ENCODE results near the gene ATOX1.

Gene ATOX1

GRCh38 chr5:151779531-151780125 is 21.2 kb upstream of the ATOX1 start:
- no peak overlapping the region for H3K4me3 ChIP-seq (ENCODE audit: low read depth, low read length)
- no peak for DNase-seq (ENCODE audit: low read depth)
- TF ChIP-seq, protein P1, sequence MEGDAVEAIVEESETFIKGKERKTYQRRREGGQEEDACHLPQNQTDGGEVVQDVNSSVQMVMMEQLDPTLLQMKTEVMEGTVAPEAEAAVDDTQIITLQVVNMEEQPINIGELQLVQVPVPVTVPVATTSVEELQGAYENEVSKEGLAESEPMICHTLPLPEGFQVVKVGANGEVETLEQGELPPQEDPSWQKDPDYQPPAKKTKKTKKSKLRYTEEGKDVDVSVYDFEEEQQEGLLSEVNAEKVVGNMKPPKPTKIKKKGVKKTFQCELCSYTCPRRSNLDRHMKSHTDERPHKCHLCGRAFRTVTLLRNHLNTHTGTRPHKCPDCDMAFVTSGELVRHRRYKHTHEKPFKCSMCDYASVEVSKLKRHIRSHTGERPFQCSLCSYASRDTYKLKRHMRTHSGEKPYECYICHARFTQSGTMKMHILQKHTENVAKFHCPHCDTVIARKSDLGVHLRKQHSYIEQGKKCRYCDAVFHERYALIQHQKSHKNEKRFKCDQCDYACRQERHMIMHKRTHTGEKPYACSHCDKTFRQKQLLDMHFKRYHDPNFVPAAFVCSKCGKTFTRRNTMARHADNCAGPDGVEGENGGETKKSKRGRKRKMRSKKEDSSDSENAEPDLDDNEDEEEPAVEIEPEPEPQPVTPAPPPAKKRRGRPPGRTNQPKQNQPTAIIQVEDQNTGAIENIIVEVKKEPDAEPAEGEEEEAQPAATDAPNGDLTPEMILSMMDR (IDR thresholded peaks at IDR 0.05; ENCODE audit: low read depth, low read length, missing control alignments): no peak

DNA sequence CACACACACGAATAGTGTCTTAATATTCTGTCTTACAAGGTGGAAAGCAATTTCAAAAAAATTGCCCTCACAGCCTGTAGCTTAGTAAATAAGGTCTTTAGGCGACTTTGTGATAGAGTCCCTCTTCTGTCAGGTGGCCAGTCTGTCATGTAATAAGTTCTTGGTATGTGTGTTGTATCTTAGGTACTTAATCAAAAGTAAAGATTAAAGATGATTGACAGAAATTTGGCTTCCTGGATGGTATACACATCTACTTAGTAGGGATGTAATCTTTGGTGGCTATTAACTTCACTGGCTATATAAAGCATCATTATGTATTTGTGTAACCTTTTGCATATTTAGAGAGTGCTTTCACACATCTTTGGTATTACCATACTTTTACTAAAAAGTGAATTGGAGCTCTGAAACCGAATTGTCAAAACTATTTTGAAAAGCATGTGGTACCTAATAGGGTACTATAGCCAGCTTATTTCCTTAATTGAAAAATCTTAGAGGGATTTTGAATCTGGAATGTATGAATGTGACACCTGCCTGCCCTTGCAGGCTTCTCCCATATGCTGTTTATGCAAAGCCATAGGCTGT is 16.7 kb upstream of the ATOX1 start:
- DNase-seq (ENCODE audit: low read depth): no peak
- H3K4me3 ChIP-seq (ENCODE audit: low read depth, low read length): peak overlapping the region; percentile 40; the same call in 1 of the 2 replicates
- TF ChIP-seq, protein P1 (IDR thresholded peaks at IDR 0.05; ENCODE audit: low read depth, low read length, missing control alignments): no peak

GRCh38 chr5:151773951-151774350 is 15.5 kb upstream of the ATOX1 start:
- TF ChIP-seq, protein P1 (IDR thresholded peaks at IDR 0.05; ENCODE audit: low read depth, low read length, missing control alignments): no peak
- peak overlapping the region; percentile 92 for H3K4me3 ChIP-seq (ENCODE audit: low read depth, low read length)
- DNase-seq (ENCODE audit: low read depth): no peak

DNA sequence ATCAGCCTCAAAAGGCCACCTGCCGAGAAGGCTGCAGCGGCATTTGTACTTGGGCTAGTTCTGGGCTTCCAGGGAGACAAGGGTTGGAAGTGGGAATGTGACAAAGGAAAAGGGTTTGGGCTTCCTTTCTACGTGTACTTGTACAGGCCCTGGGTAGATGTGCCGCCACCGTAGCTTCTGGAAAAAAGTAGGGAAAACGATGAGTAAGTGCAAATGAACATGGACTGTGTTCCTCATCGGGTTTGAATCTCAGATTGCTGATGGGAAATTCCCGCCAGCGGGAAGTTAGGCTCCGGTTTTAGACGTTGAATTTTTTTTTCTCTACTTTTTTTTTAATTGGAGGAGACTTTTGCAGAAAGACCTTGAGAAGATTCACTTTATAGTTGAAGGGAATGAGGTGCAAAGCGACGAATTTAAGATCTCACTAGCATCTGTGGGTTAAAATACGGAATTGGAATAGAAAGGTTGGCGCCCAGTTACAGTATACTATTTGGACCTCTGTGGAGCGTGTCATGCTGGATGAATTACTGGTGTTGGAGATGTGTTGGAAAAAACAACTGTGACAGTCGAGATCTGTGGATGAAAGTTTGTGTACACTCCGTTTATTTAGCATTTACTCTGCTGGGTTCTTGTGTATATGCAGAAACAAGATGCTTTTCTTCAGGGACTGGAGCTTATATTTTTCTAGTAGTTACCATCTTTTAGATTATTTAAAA is 14.6 kb upstream of the ATOX1 start:
- DNase-seq (ENCODE audit: low read depth): no peak
- peak overlapping the region; percentile 92 for H3K4me3 ChIP-seq (ENCODE audit: low read depth, low read length)
- TF ChIP-seq, protein P1 (IDR thresholded peaks at IDR 0.05; ENCODE audit: low read depth, low read length, missing control alignments): no peak

GRCh38 chr5:151772029-151772845 is 13.8 kb upstream of the ATOX1 start:
- no peak for DNase-seq (ENCODE audit: low read depth)

More at GRCh38 chr5:151772029-151772845, 13.8 kb upstream of the ATOX1 start:
- TF ChIP-seq, protein P1 (IDR thresholded peaks at IDR 0.05; ENCODE audit: low read depth, low read length, missing control alignments): no peak
- peak overlapping the region; percentile 92 for H3K4me3 ChIP-seq (ENCODE audit: low read depth, low read length)

All from GM12864 (cell line).